Measurements from ENCODE around the gene ADAMTSL1. TPM values are rescaled to one million over a fixed set of nuclear protein-coding genes. Genes with fewer than 3 reads are reported as not detected.

Gene ADAMTSL1
- total RNA-seq, 3 donors from 2014 or later: 3.6 to 7.5 (median 4.2) TPM

DNA sequence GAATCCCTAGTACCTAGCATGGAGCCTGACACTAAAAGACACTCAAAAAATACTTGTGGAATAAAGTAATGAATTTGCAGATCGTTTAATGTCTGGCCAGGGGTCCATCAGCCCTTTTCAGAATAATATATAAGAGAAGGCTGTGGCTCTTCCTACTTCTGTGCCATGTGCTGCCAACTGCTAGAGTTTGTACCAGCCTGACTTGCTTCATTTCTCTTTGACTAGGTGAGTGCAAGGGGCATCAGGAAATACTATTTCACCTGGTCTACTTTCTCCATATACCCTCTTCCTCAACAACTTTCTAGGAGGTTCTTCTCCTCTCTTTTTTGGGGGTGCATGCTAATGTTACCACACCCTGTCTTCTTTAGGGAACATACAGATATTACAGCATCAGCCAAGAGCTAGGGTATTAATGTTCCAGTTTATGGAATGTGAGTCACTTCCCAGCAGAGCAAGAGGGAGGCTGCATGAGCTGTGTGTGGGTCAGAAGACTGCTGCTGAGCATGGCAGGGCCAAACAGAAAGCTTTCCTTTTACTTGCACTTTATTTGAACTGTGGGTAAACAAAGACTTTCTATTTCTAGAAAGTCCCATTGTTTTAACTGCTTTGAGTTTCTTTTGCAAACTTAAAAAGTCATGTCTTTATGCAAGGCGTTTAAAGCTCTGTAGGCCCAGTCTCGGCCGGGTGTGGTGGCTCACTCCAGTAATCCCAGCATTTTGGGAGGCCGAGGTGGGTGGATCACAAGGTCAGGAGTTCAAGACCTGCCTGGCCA, 158.9 kb downstream of the ADAMTSL1 start:
- H3K27me3 ChIP-seq: no peaks in the 10 kb centered on the region
- no peaks in the 10 kb centered on the region for H3K4me1 ChIP-seq
- no peak for DNase-seq (ENCODE audit: low spot score in 2 of 2)
- intact Hi-C loops (cut with DNase I; ENCODE audit: low total_unique reads): no loop called here
- H3K9me3 ChIP-seq: no peaks in the 10 kb centered on the region
- TF ChIP-seq POLR2AphosphoS5 (IDR thresholded peaks at IDR 0.05) (no peak), POLR2A (IDR thresholded peaks at IDR 0.05) (no peak)
- TF ChIP-seq, protein P1, sequence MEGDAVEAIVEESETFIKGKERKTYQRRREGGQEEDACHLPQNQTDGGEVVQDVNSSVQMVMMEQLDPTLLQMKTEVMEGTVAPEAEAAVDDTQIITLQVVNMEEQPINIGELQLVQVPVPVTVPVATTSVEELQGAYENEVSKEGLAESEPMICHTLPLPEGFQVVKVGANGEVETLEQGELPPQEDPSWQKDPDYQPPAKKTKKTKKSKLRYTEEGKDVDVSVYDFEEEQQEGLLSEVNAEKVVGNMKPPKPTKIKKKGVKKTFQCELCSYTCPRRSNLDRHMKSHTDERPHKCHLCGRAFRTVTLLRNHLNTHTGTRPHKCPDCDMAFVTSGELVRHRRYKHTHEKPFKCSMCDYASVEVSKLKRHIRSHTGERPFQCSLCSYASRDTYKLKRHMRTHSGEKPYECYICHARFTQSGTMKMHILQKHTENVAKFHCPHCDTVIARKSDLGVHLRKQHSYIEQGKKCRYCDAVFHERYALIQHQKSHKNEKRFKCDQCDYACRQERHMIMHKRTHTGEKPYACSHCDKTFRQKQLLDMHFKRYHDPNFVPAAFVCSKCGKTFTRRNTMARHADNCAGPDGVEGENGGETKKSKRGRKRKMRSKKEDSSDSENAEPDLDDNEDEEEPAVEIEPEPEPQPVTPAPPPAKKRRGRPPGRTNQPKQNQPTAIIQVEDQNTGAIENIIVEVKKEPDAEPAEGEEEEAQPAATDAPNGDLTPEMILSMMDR (IDR thresholded peaks at IDR 0.05): no peak
- peak overlapping the region; percentile 14 to 21 for H3K27ac ChIP-seq
- H3K36me3 ChIP-seq: no peaks in the 10 kb centered on the region
- H3K4me3 ChIP-seq: no peak overlapping the region

DNA sequence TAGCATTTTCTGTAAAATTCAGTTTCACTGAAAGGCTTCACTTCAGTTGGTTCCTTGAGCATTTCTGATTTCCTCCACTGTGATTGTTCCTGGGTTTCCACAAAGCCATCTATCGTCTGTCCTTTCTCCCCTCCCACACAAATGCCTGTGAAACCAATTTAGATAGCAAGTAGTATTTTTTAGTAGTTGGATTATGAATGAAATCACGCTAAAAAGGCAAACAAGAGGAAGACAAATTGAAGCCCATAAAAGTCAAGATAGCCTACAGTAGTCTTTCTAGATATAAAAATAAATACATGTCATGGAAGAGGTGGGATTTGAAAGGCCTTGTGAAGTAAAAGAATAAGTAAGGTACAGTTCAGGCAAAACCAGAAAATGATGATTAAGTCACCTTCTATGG, 162.8 kb downstream of the ADAMTSL1 start:
- Histone ChIP-seq H3K4me1 (no peaks in the 10 kb centered on the region), H3K9me3 (no peaks in the 10 kb centered on the region), H3K27me3 (no peaks in the 10 kb centered on the region), H3K36me3 (no peaks in the 10 kb centered on the region), H3K27ac (no peak overlapping the region), H3K4me3 (no peak overlapping the region)
- intact Hi-C loops (cut with DNase I; ENCODE audit: low total_unique reads): no loop called here
- TF ChIP-seq POLR2AphosphoS5 (IDR thresholded peaks at IDR 0.05): no peak
- TF ChIP-seq, protein P1 (IDR thresholded peaks at IDR 0.05): no peak
- no peak for TF ChIP-seq POLR2A (IDR thresholded peaks at IDR 0.05)
- no peak for DNase-seq (ENCODE audit: low spot score in 2 of 2)

DNA sequence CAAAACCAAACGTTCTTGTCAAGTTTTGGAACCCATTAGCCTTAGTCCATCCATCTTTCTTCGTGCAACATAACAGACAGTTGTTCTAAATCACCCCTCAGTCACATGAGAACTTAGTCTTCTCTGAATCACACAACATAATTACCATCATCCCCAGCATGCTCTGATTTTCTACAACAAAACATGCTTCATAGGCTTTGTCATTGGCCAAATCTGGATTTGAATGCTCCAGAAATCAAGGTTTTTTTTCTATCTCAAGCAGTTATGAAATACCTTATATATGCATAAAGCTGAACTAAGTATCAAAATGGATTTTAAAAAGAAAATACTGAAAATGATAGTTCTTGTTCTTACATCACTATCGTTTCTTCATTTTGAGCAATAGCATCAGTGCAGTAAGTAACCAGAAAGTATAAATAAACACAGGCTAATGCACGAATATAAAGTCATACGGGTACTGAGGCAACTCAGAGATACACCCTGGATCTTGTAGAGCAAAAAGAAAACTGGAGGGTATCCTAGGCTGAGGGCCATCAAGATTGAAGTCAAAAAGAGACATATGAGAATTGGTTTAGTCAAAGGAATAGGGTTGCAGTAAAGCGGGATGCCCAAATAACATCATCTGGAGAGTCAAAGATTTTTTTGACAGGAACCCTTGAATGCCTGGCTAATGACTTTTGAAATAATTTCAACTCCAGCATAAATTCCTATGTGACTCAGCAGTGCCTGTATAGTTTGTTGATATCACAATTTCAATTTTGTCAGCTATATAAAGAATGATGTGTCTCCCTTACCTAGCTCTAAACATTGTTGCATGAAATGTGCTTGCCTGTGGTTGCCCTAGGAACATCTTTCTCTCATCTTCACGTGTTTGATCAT, 164.7 kb downstream of the ADAMTSL1 start:
- Histone ChIP-seq H3K4me3 (no peak overlapping the region), H3K4me1 (no peaks in the 10 kb centered on the region), H3K27me3 (no peaks in the 10 kb centered on the region), H3K36me3 (no peaks in the 10 kb centered on the region), H3K9me3 (no peaks in the 10 kb centered on the region), H3K27ac (no peak overlapping the region)
- TF ChIP-seq, protein P1 (IDR thresholded peaks at IDR 0.05): no peak
- TF ChIP-seq POLR2AphosphoS5 (IDR thresholded peaks at IDR 0.05) (no peak), POLR2A (IDR thresholded peaks at IDR 0.05) (no peak)
- intact Hi-C loops (cut with DNase I; ENCODE audit: low total_unique reads): no loop called here
- DNase-seq (ENCODE audit: low spot score in 2 of 2): no peak

DNA sequence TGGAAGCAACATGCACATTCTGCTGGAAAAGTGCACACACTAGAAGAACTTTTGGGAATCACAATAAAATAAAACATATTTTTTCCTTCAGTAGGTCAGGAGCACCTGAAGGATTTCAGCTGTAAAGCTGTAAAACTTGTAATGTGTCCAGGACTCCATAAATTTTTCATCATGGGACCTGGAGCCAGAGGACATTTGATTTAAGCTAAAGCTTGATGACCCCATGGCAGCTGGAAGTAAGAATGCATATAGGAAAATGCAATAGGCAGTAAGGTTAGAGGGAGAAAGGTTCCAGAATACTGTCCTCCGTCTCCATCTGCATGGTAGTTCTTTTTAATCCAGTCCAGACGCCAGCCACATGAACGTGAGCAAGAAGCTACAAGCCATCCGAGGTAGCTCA, 166.0 kb downstream of the ADAMTSL1 start:
- no peak for TF ChIP-seq POLR2AphosphoS5 (IDR thresholded peaks at IDR 0.05)
- no peak for TF ChIP-seq POLR2A (IDR thresholded peaks at IDR 0.05)
- TF ChIP-seq, protein P1 (IDR thresholded peaks at IDR 0.05): no peak
- no peak for DNase-seq (ENCODE audit: low spot score in 2 of 2)
- Histone ChIP-seq H3K36me3 (no peaks in the 10 kb centered on the region), H3K27me3 (no peaks in the 10 kb centered on the region), H3K4me1 (no peaks in the 10 kb centered on the region), H3K4me3 (no peak overlapping the region), H3K27ac (no peak overlapping the region), H3K9me3 (no peaks in the 10 kb centered on the region)
- intact Hi-C loops (cut with DNase I; ENCODE audit: low total_unique reads): no loop called here
